ENCODE results near the gene ALDH1L1. TPM values are rescaled to one million over a fixed set of nuclear protein-coding genes. Genes with fewer than 3 reads are reported as not detected.

Gene ALDH1L1
- total and polyA plus RNA-seq, 2 of the 8 experiments (the other 6 are each of a cell fraction or from before 2014, with no cell fraction given), result 0.98 to 1.6 TPM

DNA sequence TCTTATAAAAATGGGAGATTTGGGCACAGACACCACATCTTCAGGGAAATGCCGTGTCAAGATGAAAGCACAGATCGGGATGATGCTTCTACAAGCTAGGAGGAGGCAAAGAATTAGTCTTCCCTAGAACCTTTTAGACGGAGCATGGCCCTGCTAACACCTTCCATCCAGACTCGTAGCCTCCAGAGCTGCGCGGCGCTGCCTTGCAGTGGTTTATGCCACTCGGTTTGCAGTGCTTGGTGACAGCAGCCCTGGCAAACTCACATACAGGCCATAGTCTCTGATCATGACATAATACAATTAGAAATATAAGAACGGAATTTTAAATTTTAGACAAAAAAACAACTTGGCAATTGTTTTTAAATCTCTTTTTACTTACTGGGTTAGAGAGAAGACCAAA, 59.3 kb downstream of the ALDH1L1 start (continued):
- TF ChIP-seq, protein P1, sequence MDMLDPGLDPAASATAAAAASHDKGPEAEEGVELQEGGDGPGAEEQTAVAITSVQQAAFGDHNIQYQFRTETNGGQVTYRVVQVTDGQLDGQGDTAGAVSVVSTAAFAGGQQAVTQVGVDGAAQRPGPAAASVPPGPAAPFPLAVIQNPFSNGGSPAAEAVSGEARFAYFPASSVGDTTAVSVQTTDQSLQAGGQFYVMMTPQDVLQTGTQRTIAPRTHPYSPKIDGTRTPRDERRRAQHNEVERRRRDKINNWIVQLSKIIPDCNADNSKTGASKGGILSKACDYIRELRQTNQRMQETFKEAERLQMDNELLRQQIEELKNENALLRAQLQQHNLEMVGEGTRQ (IDR thresholded peaks at IDR 0.05; ENCODE audit: low read length), result no peak
- no peak for TF ChIP-seq SP2 (IDR thresholded peaks at IDR 0.05; ENCODE audit: low read length)
- no peak for TF ChIP-seq SRF (IDR thresholded peaks at IDR 0.05; ENCODE audit: low read depth, low read length)
- TF ChIP-seq, protein P2, sequence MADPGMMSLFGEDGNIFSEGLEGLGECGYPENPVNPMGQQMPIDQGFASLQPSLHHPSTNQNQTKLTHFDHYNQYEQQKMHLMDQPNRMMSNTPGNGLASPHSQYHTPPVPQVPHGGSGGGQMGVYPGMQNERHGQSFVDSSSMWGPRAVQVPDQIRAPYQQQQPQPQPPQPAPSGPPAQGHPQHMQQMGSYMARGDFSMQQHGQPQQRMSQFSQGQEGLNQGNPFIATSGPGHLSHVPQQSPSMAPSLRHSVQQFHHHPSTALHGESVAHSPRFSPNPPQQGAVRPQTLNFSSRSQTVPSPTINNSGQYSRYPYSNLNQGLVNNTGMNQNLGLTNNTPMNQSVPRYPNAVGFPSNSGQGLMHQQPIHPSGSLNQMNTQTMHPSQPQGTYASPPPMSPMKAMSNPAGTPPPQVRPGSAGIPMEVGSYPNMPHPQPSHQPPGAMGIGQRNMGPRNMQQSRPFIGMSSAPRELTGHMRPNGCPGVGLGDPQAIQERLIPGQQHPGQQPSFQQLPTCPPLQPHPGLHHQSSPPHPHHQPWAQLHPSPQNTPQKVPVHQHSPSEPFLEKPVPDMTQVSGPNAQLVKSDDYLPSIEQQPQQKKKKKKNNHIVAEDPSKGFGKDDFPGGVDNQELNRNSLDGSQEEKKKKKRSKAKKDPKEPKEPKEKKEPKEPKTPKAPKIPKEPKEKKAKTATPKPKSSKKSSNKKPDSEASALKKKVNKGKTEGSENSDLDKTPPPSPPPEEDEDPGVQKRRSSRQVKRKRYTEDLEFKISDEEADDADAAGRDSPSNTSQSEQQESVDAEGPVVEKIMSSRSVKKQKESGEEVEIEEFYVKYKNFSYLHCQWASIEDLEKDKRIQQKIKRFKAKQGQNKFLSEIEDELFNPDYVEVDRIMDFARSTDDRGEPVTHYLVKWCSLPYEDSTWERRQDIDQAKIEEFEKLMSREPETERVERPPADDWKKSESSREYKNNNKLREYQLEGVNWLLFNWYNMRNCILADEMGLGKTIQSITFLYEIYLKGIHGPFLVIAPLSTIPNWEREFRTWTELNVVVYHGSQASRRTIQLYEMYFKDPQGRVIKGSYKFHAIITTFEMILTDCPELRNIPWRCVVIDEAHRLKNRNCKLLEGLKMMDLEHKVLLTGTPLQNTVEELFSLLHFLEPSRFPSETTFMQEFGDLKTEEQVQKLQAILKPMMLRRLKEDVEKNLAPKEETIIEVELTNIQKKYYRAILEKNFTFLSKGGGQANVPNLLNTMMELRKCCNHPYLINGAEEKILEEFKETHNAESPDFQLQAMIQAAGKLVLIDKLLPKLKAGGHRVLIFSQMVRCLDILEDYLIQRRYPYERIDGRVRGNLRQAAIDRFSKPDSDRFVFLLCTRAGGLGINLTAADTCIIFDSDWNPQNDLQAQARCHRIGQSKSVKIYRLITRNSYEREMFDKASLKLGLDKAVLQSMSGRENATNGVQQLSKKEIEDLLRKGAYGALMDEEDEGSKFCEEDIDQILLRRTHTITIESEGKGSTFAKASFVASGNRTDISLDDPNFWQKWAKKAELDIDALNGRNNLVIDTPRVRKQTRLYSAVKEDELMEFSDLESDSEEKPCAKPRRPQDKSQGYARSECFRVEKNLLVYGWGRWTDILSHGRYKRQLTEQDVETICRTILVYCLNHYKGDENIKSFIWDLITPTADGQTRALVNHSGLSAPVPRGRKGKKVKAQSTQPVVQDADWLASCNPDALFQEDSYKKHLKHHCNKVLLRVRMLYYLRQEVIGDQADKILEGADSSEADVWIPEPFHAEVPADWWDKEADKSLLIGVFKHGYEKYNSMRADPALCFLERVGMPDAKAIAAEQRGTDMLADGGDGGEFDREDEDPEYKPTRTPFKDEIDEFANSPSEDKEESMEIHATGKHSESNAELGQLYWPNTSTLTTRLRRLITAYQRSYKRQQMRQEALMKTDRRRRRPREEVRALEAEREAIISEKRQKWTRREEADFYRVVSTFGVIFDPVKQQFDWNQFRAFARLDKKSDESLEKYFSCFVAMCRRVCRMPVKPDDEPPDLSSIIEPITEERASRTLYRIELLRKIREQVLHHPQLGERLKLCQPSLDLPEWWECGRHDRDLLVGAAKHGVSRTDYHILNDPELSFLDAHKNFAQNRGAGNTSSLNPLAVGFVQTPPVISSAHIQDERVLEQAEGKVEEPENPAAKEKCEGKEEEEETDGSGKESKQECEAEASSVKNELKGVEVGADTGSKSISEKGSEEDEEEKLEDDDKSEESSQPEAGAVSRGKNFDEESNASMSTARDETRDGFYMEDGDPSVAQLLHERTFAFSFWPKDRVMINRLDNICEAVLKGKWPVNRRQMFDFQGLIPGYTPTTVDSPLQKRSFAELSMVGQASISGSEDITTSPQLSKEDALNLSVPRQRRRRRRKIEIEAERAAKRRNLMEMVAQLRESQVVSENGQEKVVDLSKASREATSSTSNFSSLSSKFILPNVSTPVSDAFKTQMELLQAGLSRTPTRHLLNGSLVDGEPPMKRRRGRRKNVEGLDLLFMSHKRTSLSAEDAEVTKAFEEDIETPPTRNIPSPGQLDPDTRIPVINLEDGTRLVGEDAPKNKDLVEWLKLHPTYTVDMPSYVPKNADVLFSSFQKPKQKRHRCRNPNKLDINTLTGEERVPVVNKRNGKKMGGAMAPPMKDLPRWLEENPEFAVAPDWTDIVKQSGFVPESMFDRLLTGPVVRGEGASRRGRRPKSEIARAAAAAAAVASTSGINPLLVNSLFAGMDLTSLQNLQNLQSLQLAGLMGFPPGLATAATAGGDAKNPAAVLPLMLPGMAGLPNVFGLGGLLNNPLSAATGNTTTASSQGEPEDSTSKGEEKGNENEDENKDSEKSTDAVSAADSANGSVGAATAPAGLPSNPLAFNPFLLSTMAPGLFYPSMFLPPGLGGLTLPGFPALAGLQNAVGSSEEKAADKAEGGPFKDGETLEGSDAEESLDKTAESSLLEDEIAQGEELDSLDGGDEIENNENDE (IDR thresholded peaks at IDR 0.05; ENCODE audit: insufficient replicate concordance, low read length), result no peak
- no peak for TF ChIP-seq POLR2AphosphoS5 (IDR thresholded peaks at IDR 0.05; ENCODE audit: low read depth, low read length)
- TF ChIP-seq NANOG (IDR thresholded peaks at IDR 0.05; ENCODE audit: insufficient read depth, low read depth, low read length, poor library complexity, severe bottlenecking), result no peak
- TF ChIP-seq RNF2 (IDR thresholded peaks at IDR 0.05; ENCODE audit: borderline replicate concordance, low read depth, low read length, missing control alignments, poor library complexity, severe bottlenecking), result no peak
